AG09309 (cell line): ENCODE results near the gene S1PR4.
"Not testable (repeated sequence)": the region's sequence is repeated elsewhere in the genome, so short reads cannot be mapped to it uniquely, and the experiment has no call there.

Experiments used
- DNase-seq: peaks from one replicate; pipeline ENCODE4 v3.0.0-alpha.2; 2010; ENCODE audit warnings: low read depth
- H3K4me3 ChIP-seq: 2 replicates; pipeline ENCODE4 v1.5.1; 2011; ENCODE audit warnings: mild to moderate bottlenecking, low read depth, low read length, moderate library complexity; ENCODE audit not compliant: control insufficient read depth
- TF ChIP-seq, protein P1 (sequence below): IDR thresholded peaks from 2 replicates; pipeline ENCODE4 v1.5.1; 2011; ENCODE audit warnings: mild to moderate bottlenecking, low read depth, low read length, inconsistent platforms; ENCODE audit not compliant: insufficient read depth, control insufficient read depth; ENCODE audit errors: missing control alignments

The S1PR4 gene

DNA sequence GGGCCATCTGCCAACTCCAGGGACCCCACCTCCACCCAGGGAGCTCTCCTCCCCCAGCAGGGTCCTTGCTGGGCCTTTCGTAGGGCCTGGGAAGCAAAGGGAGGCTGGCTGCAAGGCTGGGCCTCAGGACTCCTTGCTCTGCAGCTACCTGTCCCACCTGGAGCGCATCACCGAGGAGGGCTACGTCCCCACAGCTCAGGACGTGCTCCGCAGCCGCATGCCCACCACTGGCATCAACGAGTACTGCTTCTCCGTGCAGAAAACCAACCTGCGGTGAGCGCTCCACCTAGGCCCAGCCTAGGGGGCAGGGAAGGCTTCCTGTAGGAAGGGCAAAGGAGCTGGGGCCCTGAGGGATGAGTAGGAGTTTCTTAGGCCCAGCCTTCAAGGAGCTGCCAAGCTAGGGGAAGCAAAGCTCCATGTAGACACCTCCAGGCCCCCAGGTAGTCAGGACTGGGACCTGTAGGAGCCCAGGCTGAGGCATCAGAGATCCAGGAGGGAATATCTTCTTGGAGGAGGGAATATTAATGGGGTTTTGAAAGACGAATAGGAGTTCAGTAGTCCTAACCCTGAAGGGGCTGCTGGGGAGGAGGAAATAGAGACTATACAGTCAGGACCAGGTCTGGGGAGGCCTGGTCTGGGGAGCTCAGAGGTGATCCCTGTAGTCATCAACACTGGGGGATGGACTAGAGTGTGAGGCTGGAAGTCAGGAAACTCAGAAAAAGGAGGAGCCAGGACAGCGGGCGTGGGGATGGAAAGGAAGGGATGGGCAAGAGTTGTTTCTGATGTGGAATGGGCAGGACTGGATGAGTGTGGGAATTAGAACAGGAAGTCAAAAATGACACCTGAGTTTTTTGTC lies 26.8 kb upstream of the S1PR4 start:
- no peak for DNase-seq
- H3K4me3 ChIP-seq = no peak overlapping the region
- TF ChIP-seq, protein P1, sequence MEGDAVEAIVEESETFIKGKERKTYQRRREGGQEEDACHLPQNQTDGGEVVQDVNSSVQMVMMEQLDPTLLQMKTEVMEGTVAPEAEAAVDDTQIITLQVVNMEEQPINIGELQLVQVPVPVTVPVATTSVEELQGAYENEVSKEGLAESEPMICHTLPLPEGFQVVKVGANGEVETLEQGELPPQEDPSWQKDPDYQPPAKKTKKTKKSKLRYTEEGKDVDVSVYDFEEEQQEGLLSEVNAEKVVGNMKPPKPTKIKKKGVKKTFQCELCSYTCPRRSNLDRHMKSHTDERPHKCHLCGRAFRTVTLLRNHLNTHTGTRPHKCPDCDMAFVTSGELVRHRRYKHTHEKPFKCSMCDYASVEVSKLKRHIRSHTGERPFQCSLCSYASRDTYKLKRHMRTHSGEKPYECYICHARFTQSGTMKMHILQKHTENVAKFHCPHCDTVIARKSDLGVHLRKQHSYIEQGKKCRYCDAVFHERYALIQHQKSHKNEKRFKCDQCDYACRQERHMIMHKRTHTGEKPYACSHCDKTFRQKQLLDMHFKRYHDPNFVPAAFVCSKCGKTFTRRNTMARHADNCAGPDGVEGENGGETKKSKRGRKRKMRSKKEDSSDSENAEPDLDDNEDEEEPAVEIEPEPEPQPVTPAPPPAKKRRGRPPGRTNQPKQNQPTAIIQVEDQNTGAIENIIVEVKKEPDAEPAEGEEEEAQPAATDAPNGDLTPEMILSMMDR = no peak

DNA sequence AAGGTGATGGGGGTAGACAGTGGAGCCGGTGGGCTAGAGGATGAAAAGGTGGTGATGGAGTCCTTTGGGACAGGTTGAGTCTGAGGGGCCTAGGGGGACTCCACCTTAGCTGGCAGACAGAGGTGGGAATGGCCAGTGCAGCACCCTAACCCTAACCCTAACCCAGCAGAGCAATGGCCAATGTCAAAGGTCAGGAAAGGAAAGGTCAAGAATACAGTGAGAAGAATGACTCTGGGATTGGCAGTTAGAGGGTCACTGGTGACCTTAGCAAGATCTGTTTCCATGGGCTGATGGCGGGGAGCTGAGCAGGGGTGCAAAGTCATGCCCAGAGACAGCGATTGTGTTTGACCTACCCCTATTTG lies 26.2 kb upstream of the S1PR4 start:
- TF ChIP-seq, protein P1 = no peak
- no peak overlapping the region for H3K4me3 ChIP-seq
- DNase-seq = no peak

DNA sequence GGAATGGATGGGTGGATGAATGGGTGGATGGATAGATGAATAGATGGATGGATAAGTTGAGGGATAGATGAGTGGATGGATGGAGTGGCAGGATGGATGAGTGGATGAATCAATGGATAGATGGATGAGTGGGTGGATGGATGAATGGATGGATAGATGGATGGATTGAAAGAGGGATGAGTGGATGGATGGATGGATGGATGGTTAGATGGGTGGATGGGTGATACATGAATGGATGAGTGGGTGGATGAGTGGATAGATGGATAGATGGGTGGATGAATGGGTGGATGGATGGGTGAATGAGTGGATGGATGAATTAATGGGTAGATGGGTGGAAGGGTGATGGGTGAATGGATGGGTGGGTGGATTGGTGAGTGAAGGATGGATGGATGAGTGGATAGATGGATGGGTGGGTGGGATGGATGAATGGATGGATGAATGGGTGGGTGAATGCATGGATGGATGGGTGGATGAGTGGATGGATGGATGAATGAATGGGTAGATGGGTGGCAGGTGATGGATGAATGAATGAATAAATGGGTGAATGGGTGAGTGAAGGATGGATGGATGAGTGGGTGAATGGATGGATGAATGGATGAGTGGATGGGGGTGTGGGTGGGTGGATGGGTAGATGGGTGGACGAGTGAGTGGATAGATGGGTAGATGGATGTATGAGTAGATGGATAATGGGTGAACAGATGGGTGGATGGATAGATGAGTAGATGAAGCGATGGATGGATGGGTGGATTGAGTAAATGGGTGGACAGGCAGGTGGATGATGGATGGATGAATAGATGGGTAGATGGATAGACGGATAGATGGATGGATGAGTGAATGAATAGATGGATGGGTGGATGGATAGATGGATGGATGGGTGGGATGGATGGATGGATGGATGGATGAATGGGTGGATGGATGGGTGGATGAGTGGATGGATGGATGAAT lies 25.0 kb upstream of the S1PR4 start:
- TF ChIP-seq, protein P1 = no peak
- H3K4me3 ChIP-seq = no peak overlapping the region
- DNase-seq = no peak

DNA sequence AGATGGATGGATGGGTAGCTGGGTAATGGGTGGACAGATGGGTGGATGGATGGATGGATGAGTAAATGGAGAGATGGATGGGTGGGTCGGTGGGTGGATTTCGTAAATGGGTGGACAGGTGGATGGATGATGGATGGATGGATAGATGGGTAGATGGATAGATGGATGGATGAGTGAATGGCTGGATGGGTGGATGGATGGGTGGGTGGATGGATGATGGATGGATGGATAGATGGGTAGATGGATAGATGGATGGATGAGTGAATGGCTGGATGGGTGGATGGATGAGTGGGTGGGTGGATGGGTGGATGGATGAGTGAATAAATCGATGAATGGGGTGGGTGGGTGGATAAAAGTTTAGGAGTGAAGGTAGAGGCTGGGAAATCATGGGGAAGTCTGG lies 24.1 kb upstream of the S1PR4 start:
- H3K4me3 ChIP-seq, DNase-seq: not testable (repeated sequence)

DNA sequence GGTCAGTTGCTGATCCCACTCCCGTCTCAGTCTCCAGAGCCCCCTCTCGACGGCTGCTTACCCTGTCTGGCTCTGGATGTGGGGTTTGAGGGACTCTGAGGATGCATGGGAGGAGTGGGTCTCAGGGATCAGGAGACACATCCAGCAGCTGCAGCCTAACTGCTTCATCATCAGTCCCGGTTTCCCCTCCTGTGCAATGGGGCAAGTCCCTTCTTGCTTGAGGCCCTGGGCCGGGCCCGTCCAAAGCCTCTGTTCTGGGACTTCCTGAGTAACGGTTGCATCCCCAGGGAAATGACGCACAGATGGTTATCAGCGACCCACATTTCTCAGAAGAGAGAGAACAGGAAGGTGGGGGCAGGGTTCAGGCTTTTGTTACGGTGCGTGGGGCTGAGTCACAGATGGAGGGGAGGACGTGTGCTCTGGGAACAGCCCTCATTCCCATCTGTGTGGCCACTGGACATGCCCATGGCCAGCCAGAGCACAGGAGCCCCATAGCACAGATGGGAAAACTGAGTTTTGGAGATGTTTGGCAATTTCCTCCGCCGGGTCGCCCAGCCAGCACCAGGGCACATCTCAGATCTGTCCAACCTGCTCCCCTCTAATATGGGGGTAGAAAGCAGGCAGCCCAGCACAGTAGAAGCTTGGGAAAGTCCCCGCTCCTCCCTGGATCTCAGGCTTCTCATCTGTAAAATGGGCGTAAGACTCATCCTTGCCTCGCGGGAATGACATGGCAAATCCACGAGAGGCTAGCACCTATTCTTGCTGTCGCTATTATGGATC lies 23.4 kb upstream of the S1PR4 start:
- peak; percentile 98 for DNase-seq
- H3K4me3 ChIP-seq = peak overlapping the region; percentile 18
- TF ChIP-seq, protein P1 = no peak

DNA sequence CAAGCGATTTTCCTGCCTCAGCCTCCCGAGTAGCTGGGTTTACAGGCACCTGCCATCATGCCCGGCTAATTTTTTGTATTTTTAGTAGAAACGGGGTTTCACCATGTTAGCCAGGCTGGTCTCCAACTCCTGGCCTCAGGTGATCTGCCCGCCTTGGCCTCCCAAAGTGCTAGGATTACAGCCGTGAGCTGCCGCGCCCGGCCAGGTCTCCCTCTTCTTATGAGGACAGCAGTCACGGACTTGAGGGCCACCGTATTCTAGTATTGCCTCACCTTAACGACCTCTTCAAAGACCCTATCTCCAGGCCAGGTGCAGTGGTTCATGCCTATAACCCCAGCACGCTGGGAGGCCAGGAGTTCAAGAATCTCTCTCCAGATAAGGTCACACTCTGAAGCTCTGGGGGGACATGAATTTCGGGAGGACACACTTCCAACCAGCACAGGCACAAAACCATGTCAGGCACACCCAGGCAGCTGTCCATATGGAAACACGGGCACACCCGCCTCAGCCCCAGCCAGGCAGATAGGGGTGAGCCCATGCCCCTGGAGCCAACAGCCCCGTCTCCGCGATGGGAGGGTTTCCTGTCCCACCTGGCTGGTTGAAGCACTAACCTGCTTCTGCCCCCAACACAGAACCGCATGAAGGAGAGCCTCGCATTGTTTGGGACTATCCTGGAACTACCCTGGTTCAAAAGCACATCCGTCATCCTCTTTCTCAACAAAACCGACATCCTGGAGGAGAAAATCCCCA lies 21.3 kb upstream of the S1PR4 start:
- H3K4me3 ChIP-seq = no peak overlapping the region
- no peak for DNase-seq
- TF ChIP-seq, protein P1 = no peak
